Stomach smooth muscle (tissue), 2 donors: ENCODE measurements around the gene DDX52.

Source experiments
- H3K27ac ChIP-seq: one replicate; pipeline ENCODE4 v1.7.0; 2013; ENCODE audit warnings: mild to moderate bottlenecking, low read length, inconsistent platforms
- H3K27me3 ChIP-seq, 2 donors: one replicate each; pipeline ENCODE4 v1.7.0; 2013; ENCODE audit warnings: low read length in 2 of 2; ENCODE audit not compliant: insufficient read depth in 2 of 2, control insufficient read depth in 1 of 2
- H3K36me3 ChIP-seq, 2 donors: one replicate each; pipeline ENCODE4 v1.7.0; 2013; ENCODE audit warnings: low read length in 2 of 2; ENCODE audit not compliant: control insufficient read depth in 2 of 2, insufficient read depth in 2 of 2
- H3K4me1 ChIP-seq: one replicate; pipeline ENCODE4 v1.7.0; 2013; ENCODE audit warnings: low read length; ENCODE audit not compliant: control insufficient read depth, insufficient read depth
- H3K4me3 ChIP-seq, 2 donors: one replicate each; pipeline ENCODE4 v1.7.0; 2013; ENCODE audit warnings: low read length in 2 of 2
- H3K9ac ChIP-seq, 2 donors: one replicate each; pipeline ENCODE4 v1.7.0; 2013; ENCODE audit warnings: low read length in 2 of 2, mild to moderate bottlenecking in 1 of 2
- H3K9me3 ChIP-seq, 2 donors: one replicate each; pipeline ENCODE4 v1.7.0; 2013; ENCODE audit warnings: low read length in 2 of 2; ENCODE audit not compliant: control insufficient read depth in 2 of 2
- donor health status: healthy.
- donor health status: Pancreatic carcinoma.

Gene DDX52

DNA sequence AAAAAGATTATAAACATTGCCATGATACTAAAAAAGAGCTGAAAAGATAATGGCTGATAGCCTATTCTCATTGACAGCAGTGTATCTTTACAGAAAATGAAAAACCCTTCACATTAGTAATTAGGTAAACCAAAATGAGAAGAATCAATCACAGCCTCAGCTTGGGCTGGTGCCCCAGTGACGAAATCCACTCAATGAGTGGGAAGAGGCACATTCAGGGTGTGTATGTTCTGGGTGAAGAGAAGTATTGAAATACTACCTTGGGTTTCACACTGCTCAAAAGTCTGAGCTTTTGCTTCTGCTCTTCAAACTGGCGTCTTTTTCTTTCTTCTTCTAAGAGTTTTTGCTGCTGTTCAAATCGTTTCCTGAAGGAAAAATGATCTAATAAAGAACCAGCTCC is 58.2 kb downstream of the DDX52 start:
- Histone ChIP-seq H3K4me3 (no peak overlapping the region), H3K36me3 (peaks cover 31 to 40% of the 10 kb centered on the region in 2 donors), H3K9ac (no peak overlapping the region), H3K9me3 (no peaks in the 10 kb centered on the region), H3K27me3 (no peaks in the 10 kb centered on the region), H3K27ac (no peak overlapping the region), H3K4me1 (no peaks in the 10 kb centered on the region)

DNA sequence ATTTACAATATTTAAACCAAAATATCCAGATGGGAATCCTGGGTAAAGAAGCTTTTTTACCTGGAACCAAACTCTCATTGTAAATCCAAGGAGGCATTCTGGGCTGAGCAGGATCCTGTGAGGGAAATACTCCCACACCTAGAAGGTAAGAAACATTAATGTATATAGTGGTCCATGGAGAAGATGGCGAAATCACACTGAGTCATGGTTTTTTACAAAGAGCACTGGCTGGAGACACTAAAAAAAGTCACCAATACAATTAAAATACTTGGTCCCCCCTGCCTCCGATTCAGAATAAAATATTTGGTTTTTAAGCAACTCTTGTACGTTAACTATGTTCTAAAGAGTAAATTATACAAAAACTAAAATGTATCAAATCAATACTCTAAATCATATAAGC is 67.0 kb downstream of the DDX52 start:
- no peak overlapping the region for H3K9ac ChIP-seq
- H3K9me3 ChIP-seq, result no peaks in the 10 kb centered on the region
- H3K4me3 ChIP-seq, result no peak overlapping the region
- no peaks in the 10 kb centered on the region for H3K27me3 ChIP-seq
- peaks cover 13 to 14% of the 10 kb centered on the region in 2 donors for H3K36me3 ChIP-seq
- no peaks in the 10 kb centered on the region for H3K4me1 ChIP-seq
- H3K27ac ChIP-seq, result no peak overlapping the region

DNA sequence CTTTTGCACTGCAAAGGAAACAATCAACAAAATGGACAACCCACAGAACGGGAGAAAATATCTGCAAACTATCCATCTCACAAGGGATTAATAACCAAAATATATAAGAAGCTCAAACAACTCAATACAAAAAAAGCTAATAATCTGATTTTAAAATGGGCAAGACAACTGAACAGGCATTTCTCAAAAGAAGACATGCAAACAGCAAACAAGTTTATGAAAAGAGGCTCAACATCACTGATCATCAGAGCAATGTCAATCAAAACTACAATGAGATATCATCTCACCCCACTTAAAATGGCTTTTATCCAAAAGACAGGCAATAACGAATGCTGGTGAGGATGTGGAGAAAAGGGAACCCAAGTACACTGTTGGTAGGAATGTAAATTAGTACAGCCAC is 68.8 kb downstream of the DDX52 start:
- no peaks in the 10 kb centered on the region for H3K9me3 ChIP-seq
- H3K4me3 ChIP-seq, result no peak overlapping the region
- no peaks in the 10 kb centered on the region for H3K27me3 ChIP-seq
- H3K36me3 ChIP-seq, result peaks cover 17 to 19% of the 10 kb centered on the region in 2 donors
- no peak overlapping the region for H3K9ac ChIP-seq
- no peak overlapping the region for H3K27ac ChIP-seq
- no peaks in the 10 kb centered on the region for H3K4me1 ChIP-seq

DNA sequence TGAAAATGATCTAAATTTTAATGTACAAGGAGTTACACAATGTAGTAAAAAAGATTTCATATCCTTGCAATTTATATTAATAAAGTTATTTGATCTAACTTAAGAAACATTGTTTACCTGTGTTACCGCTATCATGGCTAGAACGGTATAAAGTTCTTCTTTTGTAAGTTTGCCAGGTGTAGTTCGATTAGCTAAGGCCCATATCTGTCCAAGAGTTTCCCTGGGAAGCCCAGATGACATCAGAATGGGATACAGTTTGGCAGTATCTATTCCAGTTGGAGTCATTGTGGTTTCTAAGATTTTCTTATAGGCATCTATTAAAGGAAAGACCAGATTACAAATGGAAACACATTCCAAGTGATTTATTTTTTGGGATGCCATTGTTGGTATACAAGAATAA is 71.6 kb downstream of the DDX52 start:
- Histone ChIP-seq H3K27ac (no peak overlapping the region), H3K9ac (no peak overlapping the region), H3K4me3 (no peak overlapping the region), H3K4me1 (no peaks in the 10 kb centered on the region), H3K36me3 (peaks cover 18 to 33% of the 10 kb centered on the region in 2 donors), H3K27me3 (no peaks in the 10 kb centered on the region), H3K9me3 (no peaks in the 10 kb centered on the region)

DNA sequence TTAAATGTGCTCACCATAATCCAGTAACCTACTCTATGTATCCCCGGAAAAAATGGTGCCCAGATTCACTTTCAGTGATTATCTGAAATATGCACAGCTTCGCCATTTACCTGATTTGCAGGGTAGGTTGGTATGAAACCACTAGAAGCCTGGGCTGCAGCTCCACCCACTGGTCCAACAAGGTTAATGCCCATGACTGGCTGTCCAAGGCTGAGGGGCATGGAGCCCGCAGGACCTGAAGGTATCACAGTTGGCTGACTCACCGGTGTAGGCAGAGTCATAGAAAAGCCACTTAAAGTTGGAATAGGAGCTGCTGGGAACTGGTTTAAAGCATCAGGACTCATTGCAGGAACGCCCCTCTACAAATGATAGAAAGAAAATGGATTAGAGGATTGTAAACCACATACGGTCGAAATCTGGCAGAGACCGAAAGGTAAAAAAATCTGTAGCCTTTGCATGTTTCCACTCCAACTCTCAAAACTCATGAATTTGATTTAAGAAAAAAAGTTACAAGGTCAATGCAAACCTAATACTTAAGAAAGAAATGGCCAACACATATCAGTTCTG is 72.6 kb downstream of the DDX52 start:
- H3K9ac ChIP-seq, result no peak overlapping the region
- H3K27me3 ChIP-seq, result no peaks in the 10 kb centered on the region
- H3K36me3 ChIP-seq, result peaks cover 18 to 33% of the 10 kb centered on the region in 2 donors
- H3K4me3 ChIP-seq, result no peak overlapping the region
- no peaks in the 10 kb centered on the region for H3K9me3 ChIP-seq
- no peaks in the 10 kb centered on the region for H3K4me1 ChIP-seq
- H3K27ac ChIP-seq, result no peak overlapping the region

DNA sequence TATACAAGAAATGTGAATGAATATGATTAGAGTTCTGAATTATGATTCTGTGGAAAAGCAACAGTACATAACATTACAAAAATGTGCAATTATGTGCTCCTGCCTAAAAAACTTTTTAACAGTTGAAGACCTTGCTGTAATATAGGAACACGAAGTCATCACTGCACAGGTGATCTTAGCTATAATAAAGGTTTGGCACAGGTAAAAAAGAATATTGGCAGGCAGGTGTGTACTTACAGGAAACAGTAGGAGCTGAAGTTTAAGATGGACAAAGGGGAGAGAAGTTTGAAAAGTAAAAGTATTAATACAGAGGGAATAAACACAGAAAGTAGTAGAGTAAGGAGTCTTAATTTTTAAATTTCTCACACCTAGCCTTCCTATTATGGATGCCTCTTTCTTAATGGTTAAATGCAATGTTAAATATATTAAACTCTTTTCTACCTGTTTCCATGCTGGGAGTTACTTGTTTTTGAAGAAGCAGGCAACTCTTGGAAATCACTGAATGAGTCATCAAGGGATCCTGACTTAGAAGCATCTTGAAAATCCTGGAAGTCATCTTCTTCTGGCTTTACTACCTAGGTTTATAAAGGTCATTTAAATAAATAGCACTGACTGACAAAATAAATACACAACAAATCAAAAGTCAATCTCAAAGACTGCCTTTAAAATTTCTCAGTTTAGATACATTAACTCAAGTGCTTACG is 74.7 kb downstream of the DDX52 start:
- H3K4me1 ChIP-seq, result no peaks in the 10 kb centered on the region
- no peak overlapping the region for H3K4me3 ChIP-seq
- H3K27ac ChIP-seq, result no peak overlapping the region
- H3K9ac ChIP-seq, result no peak overlapping the region
- H3K9me3 ChIP-seq, result no peaks in the 10 kb centered on the region
- peaks cover 14 to 26% of the 10 kb centered on the region in 2 donors for H3K36me3 ChIP-seq
- no peaks in the 10 kb centered on the region for H3K27me3 ChIP-seq

DNA sequence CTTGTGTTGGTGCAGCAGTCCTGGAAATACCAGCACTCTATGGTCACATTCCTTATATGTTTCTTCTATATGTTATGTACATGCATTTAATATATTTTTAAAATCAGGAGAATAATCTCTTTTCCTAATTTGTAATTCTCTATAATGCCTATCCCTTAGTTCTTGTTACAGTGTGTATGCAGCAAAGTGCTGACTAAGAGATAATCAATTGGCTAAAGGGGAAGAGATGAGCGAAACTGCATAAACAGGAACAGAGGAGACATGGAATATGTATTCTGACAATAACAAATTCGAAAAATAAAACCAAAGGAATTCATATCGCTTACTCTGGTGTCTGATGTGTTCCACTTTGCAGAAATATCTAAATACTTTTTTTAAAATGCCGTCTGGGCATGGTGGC is 75.7 kb downstream of the DDX52 start:
- H3K9me3 ChIP-seq, result no peaks in the 10 kb centered on the region
- no peak overlapping the region for H3K9ac ChIP-seq
- peaks cover 15 to 26% of the 10 kb centered on the region in 2 donors for H3K36me3 ChIP-seq
- H3K4me1 ChIP-seq, result no peaks in the 10 kb centered on the region
- no peaks in the 10 kb centered on the region for H3K27me3 ChIP-seq
- no peak overlapping the region for H3K27ac ChIP-seq
- H3K4me3 ChIP-seq, result no peak overlapping the region

DNA sequence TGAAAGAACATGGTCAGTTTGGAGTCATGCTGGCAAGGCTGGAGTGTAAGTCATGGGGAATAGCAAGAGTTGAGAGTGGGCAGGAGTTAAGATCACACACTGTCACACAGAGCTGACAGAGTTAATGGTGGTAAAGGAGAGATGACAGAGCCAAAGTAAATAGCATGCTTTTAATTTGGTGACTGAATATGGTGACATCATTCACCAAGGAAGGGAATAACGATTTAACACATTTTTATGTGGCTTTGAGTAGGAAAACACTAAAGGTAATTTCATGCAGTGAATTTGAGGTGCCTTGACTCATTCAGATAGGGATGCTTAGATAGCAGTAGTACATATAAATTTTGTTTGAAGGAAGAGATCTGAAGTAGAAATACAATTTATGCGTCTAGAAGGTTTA is 76.1 kb downstream of the DDX52 start:
- H3K4me1 ChIP-seq, result no peaks in the 10 kb centered on the region
- no peak overlapping the region for H3K9ac ChIP-seq
- H3K9me3 ChIP-seq, result no peaks in the 10 kb centered on the region
- no peaks in the 10 kb centered on the region for H3K27me3 ChIP-seq
- H3K27ac ChIP-seq, result no peak overlapping the region
- H3K4me3 ChIP-seq, result no peak overlapping the region
- H3K36me3 ChIP-seq, result peaks cover 15 to 29% of the 10 kb centered on the region in 2 donors

DNA sequence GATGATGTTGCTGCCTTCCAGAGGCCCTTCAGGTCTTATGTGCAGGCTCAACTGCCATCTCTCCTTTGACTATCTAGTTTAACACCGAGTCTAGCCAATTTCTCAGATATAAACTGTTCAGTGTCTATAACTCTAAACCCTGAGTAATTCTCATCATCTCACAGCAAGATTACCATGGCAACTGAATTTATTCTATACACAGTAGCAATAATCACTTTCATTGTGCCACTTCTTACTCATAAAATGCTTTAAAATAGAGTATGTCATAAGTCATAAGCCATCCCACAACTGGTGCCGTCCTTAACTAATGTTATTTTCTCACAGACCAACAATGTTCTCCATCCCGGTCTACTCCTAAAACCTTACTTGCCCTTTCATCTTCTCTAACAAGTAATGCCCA is 79.0 kb downstream of the DDX52 start:
- H3K4me3 ChIP-seq, result no peak overlapping the region
- H3K27ac ChIP-seq, result no peak overlapping the region
- peaks cover 15 to 29% of the 10 kb centered on the region in 2 donors for H3K36me3 ChIP-seq
- H3K9ac ChIP-seq, result no peak overlapping the region
- H3K9me3 ChIP-seq, result no peaks in the 10 kb centered on the region
- no peaks in the 10 kb centered on the region for H3K4me1 ChIP-seq
- H3K27me3 ChIP-seq, result no peaks in the 10 kb centered on the region

DNA sequence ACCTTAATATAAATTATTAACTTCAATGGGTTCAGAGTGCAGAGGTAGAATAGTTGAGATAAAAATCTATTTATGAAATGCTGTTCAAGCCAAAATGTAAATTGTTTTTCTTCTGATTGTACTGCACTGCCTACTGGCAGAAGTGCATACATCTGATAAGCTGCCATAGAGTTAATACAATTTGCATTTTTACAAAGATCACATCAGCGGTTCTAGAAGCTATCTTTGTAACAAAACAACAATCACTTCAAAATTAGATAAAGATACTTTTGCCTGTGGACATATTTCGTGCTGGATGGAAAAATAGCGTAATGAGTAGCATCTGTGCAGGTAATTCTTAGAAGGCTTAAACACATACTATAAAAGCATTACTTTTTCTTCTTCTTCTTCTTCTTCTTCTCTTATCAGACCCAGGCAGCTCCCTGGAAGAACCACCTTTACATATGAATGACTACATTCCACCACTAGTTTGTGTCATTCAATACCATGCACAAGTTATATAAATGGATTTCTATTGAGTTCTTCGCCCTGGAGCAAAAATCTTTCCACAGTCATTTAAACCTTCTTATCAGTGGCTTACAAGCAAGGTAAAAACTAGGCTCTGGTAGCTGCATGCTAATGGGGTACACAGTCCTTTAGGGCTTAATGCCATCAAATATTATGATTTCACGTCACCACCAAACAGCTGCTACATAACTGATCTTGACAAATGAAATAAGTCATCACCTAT is 81.1 kb downstream of the DDX52 start:
- H3K27ac ChIP-seq, result no peak overlapping the region
- no peaks in the 10 kb centered on the region for H3K9me3 ChIP-seq
- no peaks in the 10 kb centered on the region for H3K4me1 ChIP-seq
- peaks cover 20 to 31% of the 10 kb centered on the region in 2 donors for H3K36me3 ChIP-seq
- H3K27me3 ChIP-seq, result no peaks in the 10 kb centered on the region
- H3K9ac ChIP-seq, result no peak overlapping the region
- H3K4me3 ChIP-seq, result no peak overlapping the region
